Astrocyte (in vitro differentiated cells and primary cell): Measurements from ENCODE around the gene TMEM271. TPM values are rescaled to one million over a fixed set of nuclear protein-coding genes. Genes with fewer than 3 reads are reported as not detected.

Experiments
- DNase-seq: peaks from one replicate; pipeline ENCODE4 v3.0.0-alpha.2; 2010; ENCODE audit warnings: low read depth
- FAIRE-seq: peaks from 2 replicates; lab custom pipeline; 2011; peaks lifted over from hg19 to GRCh38; lab: Jason Lieb, UNC
- H2AFZ ChIP-seq: 2 replicates; pipeline ENCODE4 v1.6.0; 2012; ENCODE audit warnings: low read depth, low read length, inconsistent platforms
- H3K27ac ChIP-seq: 2 replicates; pipeline ENCODE4 v1.5.1; 2011; ENCODE audit warnings: low read depth, low read length, inconsistent platforms
- H3K27me3 ChIP-seq: 2 replicates; pipeline ENCODE4 v1.6.0; 2011; ENCODE audit warnings: low read length, inconsistent platforms; ENCODE audit not compliant: insufficient read depth
- H3K36me3 ChIP-seq: 2 replicates; pipeline ENCODE4 v1.5.1; 2011; ENCODE audit warnings: low read length, inconsistent platforms; ENCODE audit not compliant: insufficient read depth
- H3K4me1 ChIP-seq: 2 replicates; pipeline ENCODE4 v1.5.1; 2011; ENCODE audit warnings: low read length, inconsistent platforms; ENCODE audit not compliant: insufficient read depth
- H3K4me2 ChIP-seq: 2 replicates; pipeline ENCODE4 v1.6.0; 2012; ENCODE audit warnings: low read length, inconsistent platforms
- H3K4me3 ChIP-seq: 2 replicates; pipeline ENCODE4 v1.5.1; 2011; ENCODE audit warnings: low read depth, mild to moderate bottlenecking, low read length, inconsistent platforms; ENCODE audit not compliant: insufficient read depth
- H3K79me2 ChIP-seq: 2 replicates; pipeline ENCODE4 v1.6.0; 2012; ENCODE audit warnings: mild to moderate bottlenecking, low read length, inconsistent platforms; ENCODE audit not compliant: insufficient read depth
- H3K9ac ChIP-seq: 2 replicates; pipeline ENCODE4 v1.6.0; 2012; ENCODE audit warnings: mild to moderate bottlenecking, low read length, inconsistent platforms
- H3K9me3 ChIP-seq: 2 replicates; pipeline ENCODE4 v1.5.1; 2012; ENCODE audit warnings: low read depth, mild to moderate bottlenecking, low read length, inconsistent platforms; ENCODE audit not compliant: insufficient read depth
- H4K20me1 ChIP-seq: 2 replicates; pipeline ENCODE4 v1.6.0; 2012; ENCODE audit warnings: low read length, inconsistent platforms; ENCODE audit not compliant: insufficient read depth
- H3K27ac Mint-ChIP-seq: one replicate; pipeline ENCODE4 v1.8.0; 2021; ENCODE audit warnings: mild to moderate bottlenecking, mixed read lengths; ENCODE audit not compliant: unreplicated experiment
- H3K27me3 Mint-ChIP-seq: one replicate; pipeline ENCODE4 v1.8.0; 2021; ENCODE audit warnings: low read depth, mixed read lengths; ENCODE audit not compliant: unreplicated experiment
- H3K36me3 Mint-ChIP-seq: one replicate; pipeline ENCODE4 v1.8.0; 2021; ENCODE audit warnings: low read depth, mixed read lengths; ENCODE audit not compliant: unreplicated experiment
- H3K4me1 Mint-ChIP-seq: one replicate; pipeline ENCODE4 v1.8.0; 2021; ENCODE audit warnings: low read depth, mixed read lengths; ENCODE audit not compliant: unreplicated experiment
- H3K4me3 Mint-ChIP-seq: one replicate; pipeline ENCODE4 v1.8.0; 2021; ENCODE audit warnings: mild to moderate bottlenecking, moderate library complexity, mixed read lengths; ENCODE audit not compliant: unreplicated experiment
- H3K9me3 Mint-ChIP-seq: one replicate; pipeline ENCODE4 v1.8.0; 2021; ENCODE audit warnings: mild to moderate bottlenecking, mixed read lengths; ENCODE audit not compliant: unreplicated experiment
- EZH2 ChIP-seq: IDR thresholded peaks from 2 replicates; pipeline ENCODE4 v1.6.1; 2012; ENCODE audit warnings: mild to moderate bottlenecking, low read length, inconsistent platforms; ENCODE audit not compliant: insufficient read depth
- total RNA-seq: library from RNA; stranded (reverse); gene quantifications from 2 replicates; pipeline ENCODE4 v1.2.1, GENCODE V29; 2021
- TF ChIP-seq, protein P1 (sequence below): IDR thresholded peaks from 2 replicates; pipeline ENCODE4 v1.5.1; 2011; ENCODE audit warnings: low read depth, mild to moderate bottlenecking, inconsistent platforms, low read length, moderate library complexity; ENCODE audit not compliant: insufficient read depth

TMEM271 gene
- total RNA-seq, 1 donor from 2014 or later = 4.4 TPM

DNA sequence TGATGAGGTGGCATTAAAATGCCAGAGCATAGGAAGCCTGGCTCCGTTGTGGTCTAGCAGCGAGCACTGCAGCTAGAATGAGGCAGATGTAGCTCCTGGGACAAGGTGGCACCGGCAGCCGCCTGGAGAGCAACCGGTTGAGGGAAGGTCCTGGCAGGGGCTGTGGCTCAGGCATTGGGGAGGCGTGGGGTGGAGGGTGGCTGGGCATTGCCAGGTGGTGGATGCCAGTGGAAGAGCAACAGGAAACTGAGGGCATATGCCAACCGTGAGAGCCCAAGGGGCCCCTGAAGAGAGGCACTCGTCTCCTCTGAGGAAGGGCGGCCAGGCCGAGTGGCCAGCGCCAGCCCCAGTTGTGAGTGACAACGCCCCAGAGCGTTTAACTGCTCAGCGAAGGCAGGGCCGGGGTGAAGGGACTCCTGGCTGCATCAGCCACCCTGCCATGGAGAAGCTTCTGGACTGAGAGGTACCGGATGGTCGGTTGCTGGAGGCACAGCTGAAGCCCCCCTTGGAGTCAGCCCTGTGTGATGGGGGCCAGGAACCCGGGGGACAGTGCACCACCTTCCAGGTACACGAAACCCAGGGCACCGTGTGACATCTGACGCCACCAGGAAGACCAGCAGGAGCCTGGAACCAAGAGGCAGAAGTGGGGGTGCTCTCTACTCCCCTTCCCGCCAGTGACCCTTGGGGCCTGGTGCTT, 36.1 kb upstream of the TMEM271 start:
- Histone ChIP-seq H3K4me1 (no peaks in the 10 kb centered on the region), H3K9ac (no peak overlapping the region), H3K27ac (no peak overlapping the region), H4K20me1 (no peaks in the 10 kb centered on the region), H3K9me3 (peaks cover 9% of the 10 kb centered on the region), H3K27me3 (no peaks in the 10 kb centered on the region), H2AFZ (no peak overlapping the region), H3K79me2 (no peaks in the 10 kb centered on the region), H3K36me3 (no peaks in the 10 kb centered on the region), H3K4me3 (no peak overlapping the region), H3K4me2 (no peak overlapping the region)
- Mint-ChIP-seq H3K4me3 (no peak overlapping the region), H3K27me3 (peaks cover 21% of the 10 kb centered on the region), H3K4me1 (no peaks in the 10 kb centered on the region), H3K9me3 (peaks cover 13% of the 10 kb centered on the region), H3K27ac (no peak overlapping the region), H3K36me3 (no peaks in the 10 kb centered on the region)
- DNase-seq (no peak), FAIRE-seq (no peak)
- TF ChIP-seq EZH2 = no peak
- TF ChIP-seq, protein P1, sequence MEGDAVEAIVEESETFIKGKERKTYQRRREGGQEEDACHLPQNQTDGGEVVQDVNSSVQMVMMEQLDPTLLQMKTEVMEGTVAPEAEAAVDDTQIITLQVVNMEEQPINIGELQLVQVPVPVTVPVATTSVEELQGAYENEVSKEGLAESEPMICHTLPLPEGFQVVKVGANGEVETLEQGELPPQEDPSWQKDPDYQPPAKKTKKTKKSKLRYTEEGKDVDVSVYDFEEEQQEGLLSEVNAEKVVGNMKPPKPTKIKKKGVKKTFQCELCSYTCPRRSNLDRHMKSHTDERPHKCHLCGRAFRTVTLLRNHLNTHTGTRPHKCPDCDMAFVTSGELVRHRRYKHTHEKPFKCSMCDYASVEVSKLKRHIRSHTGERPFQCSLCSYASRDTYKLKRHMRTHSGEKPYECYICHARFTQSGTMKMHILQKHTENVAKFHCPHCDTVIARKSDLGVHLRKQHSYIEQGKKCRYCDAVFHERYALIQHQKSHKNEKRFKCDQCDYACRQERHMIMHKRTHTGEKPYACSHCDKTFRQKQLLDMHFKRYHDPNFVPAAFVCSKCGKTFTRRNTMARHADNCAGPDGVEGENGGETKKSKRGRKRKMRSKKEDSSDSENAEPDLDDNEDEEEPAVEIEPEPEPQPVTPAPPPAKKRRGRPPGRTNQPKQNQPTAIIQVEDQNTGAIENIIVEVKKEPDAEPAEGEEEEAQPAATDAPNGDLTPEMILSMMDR = no peak

DNA sequence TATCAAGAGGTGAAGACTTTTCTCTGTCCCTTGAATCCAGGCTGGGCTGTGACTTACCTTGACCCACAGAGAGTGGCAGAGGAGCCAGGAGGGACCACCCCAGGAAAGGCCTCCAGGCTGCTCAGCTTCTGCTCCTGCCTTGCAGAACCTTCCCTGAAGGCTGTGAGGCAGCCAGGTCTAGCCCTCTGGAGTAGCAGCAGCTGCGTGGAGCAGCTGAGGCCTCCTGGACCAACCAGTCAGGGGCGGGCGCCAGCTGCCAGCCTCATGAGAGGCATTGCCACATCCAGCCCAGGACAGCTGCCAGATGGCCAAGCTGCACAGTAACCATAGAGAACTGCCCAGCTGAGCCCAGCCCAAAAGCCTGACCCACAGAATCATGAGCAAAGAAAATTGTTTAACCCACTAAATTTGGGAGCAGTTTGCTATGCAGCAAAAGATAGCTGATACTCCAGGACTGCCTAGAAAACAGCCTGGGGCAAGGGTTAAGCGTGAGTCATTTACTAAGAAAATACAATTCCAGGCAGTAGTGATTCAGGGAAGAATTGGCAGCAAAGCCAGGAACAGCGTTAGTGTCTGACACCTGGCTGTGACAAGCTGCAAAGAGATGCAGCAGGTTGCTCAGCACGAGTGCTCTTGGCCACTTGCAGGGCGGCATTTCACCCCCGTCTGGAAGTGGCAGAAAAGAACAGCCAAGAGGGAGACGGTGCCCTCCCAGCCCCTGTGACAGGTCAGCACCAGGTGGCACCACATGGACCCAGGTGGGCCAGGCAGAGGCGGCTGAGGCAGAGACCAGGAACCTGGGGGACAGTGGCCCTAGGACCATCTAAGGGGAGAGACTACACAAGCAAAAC, 34.5 kb upstream of the TMEM271 start:
- FAIRE-seq (no peak), DNase-seq (peak; percentile 33)
- no peak overlapping the region for H2AFZ ChIP-seq
- TF ChIP-seq EZH2 = no peak
- TF ChIP-seq, protein P1 = no peak
- no peaks in the 10 kb centered on the region for H3K4me1 Mint-ChIP-seq
- H3K79me2 ChIP-seq = no peaks in the 10 kb centered on the region
- no peak overlapping the region for H3K4me3 ChIP-seq
- peaks cover 5% of the 10 kb centered on the region for H3K9me3 ChIP-seq
- H3K9me3 Mint-ChIP-seq = peaks cover 11% of the 10 kb centered on the region
- no peaks in the 10 kb centered on the region for H3K4me1 ChIP-seq
- H3K36me3 Mint-ChIP-seq = no peaks in the 10 kb centered on the region
- H3K9ac ChIP-seq = no peak overlapping the region
- H3K36me3 ChIP-seq = no peaks in the 10 kb centered on the region
- H3K27ac Mint-ChIP-seq = no peak overlapping the region
- H3K27me3 ChIP-seq = no peaks in the 10 kb centered on the region
- no peak overlapping the region for H3K27ac ChIP-seq
- no peak overlapping the region for H3K4me3 Mint-ChIP-seq
- peaks cover 19% of the 10 kb centered on the region for H3K27me3 Mint-ChIP-seq
- no peaks in the 10 kb centered on the region for H4K20me1 ChIP-seq
- H3K4me2 ChIP-seq = no peak overlapping the region
